Left kidney (tissue), 2 donors: ENCODE data around the gene SMTNL2. TPM values are rescaled to one million over a fixed set of nuclear protein-coding genes. Genes with fewer than 3 reads are reported as not detected.

Experiments used
- DNase-seq: peaks from one replicate; pipeline ENCODE4 v3.0.0-alpha.2; 2013
- polyA plus RNA-seq: library from polyadenylated mRNA; unstranded; fragments of 120-200 nt; gene quantifications from one replicate; pipeline ENCODE4 v1.2.1, GENCODE V29; 2013; ENCODE audit not compliant: insufficient read length

SMTNL2 gene
- polyA plus RNA-seq, 1 donor, result 57.5 TPM

DNA sequence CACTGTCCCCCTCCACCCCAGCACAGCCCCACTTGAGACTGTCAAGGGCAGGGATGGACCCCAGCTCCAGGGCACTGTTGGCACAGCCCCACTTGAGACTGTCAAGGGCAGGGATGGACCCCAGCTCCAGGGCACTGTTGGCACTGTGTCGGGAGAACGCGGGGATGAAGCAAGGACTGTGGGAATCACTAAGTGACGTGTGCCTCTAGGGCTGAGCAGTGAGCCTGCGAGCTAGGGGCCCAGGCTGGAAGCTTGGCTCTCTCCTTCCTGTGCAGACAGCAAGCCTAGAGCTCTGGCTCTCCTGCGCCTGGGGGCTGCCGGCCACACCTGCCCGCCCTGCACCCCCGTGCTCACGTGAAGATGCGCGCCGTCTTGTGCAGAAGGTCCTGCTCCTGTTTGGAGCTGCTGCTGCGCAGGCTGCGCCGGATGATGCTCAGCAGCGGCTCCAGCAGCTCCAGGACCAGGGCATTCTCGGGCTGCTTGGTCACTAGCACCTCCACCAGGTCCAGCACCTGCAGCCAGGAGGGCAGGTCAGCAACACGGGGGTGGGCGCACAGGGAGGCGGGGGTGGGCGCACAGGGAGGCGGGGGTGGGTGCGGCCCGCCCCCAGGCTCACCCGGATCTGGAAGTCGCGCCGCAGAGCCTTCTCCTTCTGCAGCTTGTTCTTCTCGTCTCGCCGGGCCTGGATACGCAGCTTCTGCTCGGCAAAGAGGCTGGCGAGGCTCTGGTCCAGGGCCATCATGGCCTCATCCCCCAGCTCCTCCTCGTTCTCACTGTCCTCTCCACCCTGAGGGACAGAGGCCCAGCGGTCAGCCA, 40.0 kb upstream of the SMTNL2 start:
- DNase-seq, result no peak

DNA sequence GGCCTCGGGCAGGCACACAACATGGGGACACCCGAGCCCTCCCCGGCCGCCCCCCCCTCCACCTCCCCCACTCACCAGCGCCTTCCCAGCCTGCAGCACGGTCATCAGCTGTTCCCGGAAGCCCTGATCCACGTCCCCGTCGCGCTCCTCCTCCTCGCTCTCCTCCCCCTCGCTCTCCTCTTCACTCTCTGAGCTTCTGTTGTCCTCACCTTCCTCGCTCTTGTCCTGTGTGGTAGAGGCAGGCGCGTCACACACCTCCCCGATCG, 39.4 kb upstream of the SMTNL2 start:
- DNase-seq, result no peak

DNA sequence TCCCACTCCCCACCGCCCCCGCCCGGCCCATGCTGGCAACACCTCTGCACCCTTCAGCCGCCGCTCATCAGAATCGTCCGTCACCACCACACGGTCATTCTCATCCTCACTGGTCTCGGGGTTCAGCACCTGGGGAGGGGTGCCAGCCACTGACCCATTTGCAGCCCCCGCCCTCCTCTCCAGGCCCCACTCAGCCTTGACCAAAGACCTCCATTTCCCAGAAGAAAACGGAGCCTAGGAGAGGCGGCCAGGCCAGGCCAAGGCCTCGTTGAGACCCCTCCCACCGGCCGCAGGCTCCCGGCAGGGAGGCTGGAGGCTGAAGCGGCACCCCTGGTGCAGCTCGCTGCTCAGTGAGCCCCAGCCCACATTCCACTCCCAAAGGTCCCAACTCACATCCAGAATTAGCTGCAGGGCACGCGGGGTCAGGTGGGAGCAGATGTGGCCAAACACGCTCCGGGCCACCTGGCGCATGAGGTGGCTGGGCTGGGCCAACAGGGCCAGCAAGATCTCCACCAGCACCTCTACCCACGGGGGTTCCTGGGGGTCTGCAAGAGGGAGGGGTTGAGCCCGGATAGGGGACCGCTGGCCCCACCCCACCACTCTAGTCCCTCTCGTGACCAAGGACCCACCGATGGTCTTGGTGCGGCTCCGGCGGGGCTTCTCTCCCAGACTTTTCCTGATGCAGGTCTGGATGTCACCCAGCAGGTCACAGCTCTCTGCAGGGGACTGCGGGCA, 38.9 kb upstream of the SMTNL2 start:
- DNase-seq, result no peak

DNA sequence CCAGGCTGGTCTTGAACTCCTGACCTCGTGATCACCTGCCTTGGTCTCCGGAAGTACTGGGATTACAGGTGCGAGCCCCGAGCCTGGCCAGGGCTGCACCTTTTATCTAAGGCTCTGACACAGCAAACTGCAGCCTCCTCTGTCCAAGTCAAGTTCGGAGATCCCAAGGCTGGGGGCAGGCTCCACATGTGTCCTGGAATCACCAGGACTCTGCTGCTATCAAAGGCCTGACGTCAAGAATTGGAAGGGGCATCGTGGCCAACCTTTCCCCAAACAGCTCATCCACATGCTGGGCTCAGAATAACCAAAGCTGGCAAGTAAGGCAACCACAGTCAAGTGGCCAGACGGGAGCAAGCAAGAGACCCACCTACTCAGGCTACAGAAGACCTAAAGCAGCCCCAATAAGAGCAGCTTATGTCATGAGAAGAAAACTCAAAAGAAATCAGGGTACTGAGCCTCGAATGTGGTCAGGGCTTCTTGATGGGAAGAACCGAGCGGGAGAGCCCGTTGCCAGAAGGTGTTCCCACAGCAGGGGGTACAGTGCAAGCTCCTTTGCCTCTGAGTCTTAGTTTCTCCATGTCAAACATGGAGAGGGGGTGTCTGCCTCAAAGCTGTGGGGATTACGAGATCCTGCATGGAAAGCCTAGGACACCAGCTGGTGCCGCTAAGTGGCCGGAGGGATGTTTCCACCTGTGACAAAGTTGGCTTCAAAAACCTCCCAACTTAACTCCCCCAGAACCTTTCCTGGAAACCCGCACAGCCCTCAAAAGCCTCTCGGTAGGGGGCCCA, 37.0 kb upstream of the SMTNL2 start:
- no peak for DNase-seq

DNA sequence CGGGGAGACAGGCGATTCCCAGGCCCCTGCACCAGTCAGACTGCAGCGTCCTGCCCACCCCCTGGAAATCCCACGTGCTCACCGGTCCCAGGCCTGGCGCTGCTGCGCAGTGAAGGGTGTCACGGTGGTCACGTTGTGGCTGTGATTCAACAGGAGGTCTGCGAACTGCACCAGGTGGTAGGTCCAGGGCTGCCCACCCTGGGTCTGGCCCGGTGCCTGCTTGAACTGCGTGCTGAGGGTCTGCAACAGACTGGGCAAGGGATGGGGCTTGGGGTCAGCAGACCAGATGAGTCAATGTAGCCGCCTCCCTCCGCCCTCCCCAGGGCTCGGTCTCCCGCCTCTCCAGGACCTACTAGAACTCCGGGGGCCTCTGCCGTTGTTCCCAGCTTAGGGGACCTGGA, 36.3 kb upstream of the SMTNL2 start:
- no peak for DNase-seq

DNA sequence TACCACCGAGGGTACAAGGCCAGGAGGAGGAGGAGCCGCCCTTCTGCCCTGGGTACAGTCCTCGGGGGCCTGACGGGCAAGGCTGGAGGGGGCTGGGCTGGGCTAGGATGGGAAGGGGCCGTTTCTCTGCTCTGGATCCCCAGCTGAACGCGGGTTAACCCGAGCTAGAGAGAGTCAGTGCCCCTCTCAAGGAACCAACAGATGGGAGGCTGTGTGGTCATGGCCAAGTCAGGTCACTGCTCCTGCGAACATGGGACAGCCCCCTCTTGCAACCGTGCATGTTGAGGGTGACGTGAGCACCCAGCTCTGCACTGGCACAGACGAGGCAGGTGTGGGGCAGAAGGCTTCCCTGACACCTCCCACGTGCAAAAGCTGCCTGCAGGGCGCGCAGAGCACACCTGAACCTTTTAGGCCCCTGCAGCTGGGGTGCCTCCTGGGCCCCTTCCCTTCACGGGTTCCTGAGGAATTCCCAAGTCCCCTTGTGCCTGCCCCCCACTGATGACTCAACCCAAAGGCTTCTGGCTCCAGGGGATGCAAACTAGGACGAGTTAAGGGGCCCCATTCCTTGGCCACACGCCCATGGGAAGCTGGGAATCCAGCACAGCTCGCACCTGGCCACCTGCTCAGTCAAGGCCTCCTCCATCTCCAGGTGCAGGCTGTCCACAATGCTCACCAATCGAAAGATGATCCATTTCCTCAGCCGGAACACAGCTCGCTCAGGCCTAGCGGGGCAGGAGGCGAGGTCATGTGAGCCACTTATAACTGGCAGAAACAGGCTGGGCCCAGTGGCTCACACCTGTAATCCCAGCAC, 35.4 kb upstream of the SMTNL2 start:
- no peak for DNase-seq

DNA sequence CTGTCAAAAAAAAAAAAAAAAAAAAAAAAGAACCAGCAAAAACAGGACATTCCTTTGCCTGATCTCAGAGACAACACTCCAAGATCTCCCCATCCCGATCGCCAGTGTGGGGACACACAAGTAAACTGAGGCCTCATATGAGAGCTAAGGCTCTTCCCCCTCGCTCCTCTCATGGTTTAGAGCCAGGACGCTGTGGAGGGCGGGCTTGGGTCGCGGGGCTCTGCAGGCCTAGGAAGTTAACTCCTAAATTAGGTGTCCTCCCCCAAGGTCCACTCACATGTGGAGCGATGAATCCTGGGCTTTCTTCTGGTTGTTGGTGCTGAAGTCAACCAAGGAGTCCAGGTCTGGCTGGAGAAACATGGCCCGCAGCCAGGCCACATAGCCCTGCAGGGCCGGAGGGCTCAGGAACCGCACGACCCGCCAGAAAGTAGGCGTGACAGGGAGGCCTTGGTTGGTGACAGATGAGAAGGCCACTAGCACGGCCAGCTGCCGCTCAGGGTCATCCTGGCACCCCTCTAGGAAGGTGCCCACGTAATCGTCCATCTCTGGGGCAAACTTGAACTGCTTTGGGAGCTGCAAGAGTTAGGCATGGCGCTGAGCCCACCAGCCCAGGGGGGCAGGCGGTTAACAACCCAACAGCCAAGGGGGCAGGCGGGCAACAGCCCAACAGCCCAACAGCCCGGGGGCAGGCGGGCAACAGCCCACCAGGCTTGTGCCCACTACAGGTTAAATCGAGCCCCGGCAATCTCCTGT, 34.4 kb upstream of the SMTNL2 start:
- no peak for DNase-seq

DNA sequence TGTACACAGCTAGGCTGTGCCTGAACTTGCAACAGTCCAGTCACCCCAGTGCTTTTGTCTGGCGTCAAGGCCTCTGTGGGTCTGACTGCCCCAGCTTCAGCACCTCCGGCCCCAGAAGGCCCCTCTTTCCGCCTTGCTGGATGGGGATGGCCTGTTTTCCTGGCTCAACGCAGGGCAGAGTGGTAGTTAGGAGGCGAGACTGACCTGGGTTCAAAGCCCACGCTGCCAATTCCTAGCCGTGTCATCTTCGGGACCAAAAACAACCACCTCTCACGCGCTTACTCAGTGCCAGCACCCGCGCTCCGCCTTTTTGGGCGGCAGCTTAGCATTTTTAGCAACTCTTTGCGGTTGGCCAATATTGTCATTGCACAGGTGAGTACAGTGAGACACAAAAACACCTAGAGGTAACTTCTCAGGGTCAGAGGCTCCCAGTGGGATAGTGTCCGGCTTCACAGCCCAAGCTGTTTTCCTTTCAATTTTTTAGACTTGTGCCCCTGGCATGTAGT, 33.7 kb upstream of the SMTNL2 start:
- DNase-seq, result no peak

DNA sequence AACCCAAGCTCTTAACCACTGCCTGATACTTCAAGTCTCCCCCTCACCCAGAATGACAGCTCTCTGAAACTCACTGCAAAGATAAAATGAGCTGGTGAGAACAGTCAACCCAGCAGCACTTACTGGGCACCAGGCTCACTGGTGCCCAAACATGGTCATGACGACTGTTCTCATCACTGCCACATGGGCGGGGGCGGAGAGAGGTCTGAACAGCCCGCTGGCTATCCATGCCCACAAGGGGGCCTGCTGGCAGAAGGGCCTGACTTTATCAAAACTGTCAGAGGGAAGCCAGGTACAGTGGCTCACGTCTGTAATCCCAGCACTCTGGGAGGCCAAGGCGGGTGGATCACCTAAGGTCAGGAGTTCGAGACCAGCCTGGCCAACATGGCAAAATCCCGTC, 33.2 kb upstream of the SMTNL2 start:
- no peak for DNase-seq

DNA sequence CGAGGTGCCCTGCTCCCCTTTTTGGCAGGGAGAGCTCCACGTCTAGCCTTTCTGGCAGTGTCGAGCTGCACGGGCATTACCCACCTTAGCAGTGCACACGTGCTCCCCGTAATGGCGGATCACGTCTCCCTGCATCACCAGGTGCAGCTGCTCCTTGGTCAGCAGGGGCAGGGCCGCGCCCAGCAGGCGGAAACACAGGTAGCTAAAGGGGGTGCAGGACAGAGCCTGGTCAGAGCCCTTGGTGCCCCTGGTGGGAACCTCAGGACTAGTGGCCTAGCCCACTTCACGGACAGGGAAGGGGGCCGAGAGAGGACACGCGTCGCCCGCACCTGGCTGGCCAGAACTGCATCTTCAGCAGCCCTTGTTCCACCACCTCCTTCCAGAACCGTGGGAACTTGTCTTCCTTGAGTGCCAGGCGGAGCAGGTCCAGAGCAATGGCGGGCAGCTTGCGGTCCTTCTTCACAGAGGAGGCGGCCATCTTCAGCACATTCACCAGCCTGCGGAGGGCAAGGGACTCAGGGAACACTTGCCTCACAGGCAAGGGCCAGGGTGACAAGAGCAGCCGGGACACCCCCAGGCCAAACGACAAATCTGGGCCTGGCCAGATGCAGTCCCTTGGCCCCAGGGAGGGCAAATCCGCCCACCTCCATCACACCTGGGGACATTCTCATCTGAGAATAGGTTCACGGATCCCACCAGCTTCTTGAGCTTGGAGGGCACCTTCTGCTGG, 32.4 kb upstream of the SMTNL2 start:
- no peak for DNase-seq

DNA sequence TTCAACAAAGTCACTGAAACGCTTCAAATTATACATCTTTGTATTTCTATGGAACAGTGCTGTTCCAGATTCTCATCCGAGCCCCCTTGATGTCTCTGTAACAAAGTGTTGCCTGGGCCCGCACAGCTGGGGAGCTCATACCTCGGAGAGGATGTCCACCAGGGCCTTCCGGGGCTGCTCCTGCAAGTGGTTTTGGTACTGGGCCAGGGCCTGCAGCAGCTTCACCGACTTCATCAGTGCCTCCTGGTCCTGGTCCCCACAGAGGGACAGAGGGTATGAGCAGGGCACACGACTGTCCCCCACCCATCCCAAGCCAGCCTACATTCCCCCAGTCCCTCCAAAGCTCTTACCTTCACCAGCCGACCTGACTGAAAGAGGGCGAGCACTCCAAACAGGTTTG, 30.7 kb upstream of the SMTNL2 start:
- DNase-seq, result no peak

DNA sequence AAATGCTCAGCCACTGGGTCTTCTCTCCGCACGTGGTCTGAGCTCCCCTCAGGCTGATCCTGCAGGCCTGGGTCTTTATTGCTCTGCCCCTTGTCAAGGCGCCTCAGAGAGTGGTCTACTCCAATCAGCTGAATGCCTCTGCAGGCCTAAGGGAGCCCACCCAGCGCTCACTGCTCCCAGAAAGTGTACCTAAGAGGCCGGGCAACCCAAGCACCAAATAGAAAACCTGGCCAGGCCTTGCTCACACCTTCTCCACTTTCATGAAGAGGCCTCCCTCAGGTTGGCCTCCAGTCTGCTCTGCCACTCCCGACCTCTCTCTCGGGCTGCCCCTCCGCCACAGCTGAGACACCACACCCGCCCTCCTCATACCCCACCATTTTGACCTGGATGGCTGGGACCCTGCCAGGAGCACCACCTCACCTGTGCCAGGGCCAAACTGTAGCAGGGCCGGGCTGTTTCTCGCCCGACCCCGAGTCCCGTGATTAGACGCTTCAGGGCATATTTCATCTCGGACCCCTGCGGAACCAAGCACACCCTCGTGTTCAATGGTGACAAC, 29.8 kb upstream of the SMTNL2 start:
- no peak for DNase-seq

DNA sequence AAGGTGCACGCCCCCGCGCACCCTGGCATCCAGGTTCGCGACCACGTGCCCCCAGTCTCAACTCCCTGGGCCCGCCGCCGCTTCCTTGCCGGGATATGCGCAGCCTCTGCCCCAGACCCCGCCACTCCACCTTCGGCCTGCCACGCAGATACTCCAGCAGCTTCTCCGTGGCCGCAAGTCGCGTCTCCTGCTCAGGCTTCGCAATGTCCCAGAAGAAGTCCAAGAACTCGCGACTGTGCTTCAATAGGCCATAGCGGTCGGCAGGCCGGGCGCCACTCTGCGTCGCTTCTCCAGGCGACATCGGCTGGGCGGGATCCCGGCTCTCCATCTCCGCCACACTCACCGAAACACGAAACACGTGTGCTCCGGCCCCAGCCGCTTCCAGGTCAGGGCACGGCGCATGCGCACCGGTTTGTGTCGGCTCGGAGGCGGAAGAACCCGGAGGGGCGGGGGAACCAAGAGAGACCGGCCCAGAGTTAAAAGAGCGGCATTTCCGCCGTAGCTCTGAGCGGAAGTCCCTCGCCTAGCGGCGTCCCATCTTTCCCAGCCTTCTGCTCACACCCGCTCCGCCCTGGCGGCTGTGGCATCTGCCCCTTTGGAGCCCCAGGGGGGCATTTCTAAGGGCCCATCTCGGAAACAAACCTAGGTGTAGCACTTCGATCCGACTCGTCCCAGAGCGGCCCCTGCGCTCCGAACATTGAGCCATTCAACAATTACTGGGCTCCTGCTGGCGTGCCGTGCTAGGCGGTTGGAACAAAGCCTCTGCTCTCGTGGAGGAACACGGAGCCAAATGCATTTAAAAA, 29.1 kb upstream of the SMTNL2 start, which contains the start of gene MYBBP1A:
Gene MYBBP1A, minus strand, starts transcription at position 388 of the 803 bp plus-strand sequence. Its CDS starts 60 bp downstream, at position 328.
- DNase-seq, result peak; percentile 96

DNA sequence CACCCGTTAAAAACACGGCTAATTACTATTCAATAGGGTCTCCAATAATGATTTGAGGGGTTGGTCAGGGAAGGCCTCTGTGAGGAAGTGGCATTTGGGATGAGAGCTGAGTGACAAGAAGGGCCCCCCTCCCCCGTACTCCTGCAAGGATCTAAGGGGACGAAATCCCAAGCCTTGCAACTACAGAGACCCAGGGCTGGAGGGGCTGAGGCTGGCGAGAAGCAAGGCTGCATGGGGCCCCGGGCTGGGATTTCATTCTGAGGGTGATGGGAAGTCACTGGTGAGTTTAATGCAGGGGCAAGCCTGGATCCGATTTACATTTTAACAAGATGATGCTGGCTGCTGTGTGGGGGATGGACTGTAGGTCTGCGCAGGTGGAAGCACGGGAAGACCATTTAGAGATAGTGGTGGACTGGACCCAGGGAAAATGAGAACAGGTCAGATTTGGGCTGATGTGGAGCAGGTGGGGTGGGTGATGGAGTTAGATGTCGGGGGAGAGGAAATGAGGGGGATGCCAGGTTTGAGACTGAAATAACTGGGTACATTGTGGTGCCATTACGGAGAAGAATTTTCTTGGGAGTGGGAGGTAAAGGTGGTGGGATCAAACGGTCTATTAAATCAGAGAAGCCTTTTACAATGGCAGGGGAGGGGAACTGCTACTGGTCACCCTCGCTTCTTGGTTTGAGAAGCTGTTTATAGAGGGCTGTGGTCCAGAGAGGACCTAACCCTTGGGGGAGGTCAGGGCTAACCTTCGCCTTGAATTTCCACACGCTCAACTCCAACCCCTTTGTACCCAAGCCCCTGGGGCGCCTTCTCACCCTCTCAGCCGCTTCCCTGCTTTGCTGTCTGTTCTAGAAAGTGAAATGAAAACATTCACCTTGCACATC, 28.2 kb upstream of the SMTNL2 start:
- DNase-seq, result no peak

DNA sequence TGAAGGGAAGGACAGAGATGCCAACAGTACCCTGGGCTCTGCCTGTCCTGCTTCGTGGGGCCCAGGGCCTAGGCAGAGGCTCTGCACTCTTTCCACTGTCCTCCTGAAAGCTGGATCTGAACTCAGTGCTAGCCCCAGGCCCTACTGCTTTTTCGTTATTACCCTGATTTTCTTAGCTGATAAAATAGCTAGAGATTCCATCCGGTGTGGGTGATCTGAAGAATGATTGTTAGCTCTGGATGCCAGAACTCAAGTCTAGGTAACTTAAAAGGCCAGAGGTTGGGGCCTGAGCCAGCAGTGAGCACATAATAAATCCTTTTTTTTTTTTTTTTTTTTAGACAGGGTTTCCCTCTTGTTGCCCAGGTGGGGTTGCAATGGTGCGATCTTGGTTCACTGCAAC, 27.3 kb upstream of the SMTNL2 start:
- no peak for DNase-seq

DNA sequence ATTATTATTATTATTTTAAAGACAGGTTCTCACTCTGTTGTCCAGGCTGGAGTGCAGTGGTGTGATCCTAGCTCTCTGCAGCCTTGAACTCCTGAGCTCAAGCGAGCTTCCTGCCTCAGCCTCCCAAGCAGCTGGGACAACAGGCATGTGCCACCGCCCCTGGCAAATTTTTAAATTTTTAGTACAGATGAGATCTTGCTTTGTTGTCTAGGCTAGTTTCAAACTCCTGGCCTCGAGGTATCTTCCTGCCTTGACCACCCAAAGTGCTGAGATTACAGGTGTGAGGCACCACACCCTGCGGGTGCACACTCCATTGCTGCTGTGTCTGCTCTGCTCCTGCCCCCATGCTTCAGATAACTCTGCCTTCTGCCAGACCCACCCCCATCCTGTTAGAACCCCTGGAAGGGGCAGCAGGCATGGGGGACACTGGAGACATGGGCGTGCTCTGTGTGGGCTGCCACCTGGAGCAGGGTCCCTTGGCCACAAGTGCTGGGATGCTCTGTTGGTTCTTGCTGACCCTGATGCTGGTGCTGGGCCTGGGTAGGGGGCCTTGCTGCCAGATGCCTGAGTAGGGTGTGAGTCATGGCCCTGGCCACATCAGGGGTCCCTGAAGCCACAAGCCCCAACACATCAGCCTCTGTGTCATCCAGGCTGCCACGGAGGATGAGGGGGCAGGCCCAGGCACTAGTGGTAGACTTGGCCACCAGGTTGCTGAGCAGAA, 26.5 kb upstream of the SMTNL2 start:
- no peak for DNase-seq

DNA sequence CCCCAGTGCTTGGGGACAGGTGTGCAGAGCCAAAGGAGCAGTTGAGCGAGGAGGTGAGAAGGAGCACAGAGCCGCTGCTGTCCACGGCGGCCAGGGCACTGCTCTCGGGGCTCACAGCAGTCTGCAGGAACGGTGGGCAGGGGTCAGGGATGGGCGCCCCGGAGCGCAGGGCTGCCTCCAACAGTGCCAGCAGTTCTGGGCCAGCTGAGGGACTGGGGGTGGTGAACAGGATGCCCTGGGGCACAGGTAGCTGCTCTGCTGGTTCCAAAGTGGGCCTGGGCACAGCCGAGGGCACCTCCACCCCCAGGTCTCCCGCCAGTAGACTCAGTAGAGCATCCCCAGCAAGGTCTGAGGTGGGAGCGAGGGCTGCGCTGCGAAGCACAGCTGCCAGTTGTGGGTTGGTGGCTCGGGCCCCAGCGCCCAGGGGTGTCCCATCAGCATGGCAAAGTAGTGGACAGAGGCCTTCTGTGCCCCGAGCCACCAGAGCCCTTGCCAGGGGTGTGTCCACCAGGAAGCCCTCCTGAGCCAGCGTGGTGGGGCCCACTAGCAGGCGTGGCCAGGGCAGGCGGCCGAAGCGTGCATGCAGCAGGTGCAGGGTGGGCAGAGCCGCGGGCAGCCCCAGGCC, 25.9 kb upstream of the SMTNL2 start:
- no peak for DNase-seq
